Measurements from ENCODE around the gene TMEM100. TPM values are rescaled to one million over a fixed set of nuclear protein-coding genes. Genes with fewer than 3 reads are reported as not detected.

Gene TMEM100
- total RNA-seq, 4 donors from 2014 or later, result 2.5 to 12.9 (median 6.4) TPM

GRCh38 chr17:55722016-55722736 is 488 bp downstream of the TMEM100 start:
- Histone ChIP-seq H3K9me3 (no peaks in the 10 kb centered on the region), H3K36me3 (no peaks in the 10 kb centered on the region), H3K27me3 (no peaks in the 10 kb centered on the region), H3K27ac (peak overlapping the region in 2 of 3 donors; percentile 40 to 58), H3K4me3 (replicated peaks in 1 of 3) (no peak overlapping the region), H3K4me1 (peaks cover 0 to 18% of the 10 kb centered on the region in 2 donors)
- intact Hi-C loops (cut with DNase I), result loop anchor here (10.0 kb wide), 1 partner anchor 53 kb away; no protein-coding TSS in a partner anchor
- 38 to 47% methylated on average over 5 of the region's 5 CpGs for WGBS, 2 donors
- DNase-seq, result no peak
- no peak for TF ChIP-seq CTCF (IDR thresholded peaks at IDR 0.05)
- no peak for TF ChIP-seq POLR2A (IDR thresholded peaks at IDR 0.05)

- no peak for TF ChIP-seq CTCF (IDR thresholded peaks at IDR 0.05)
- no peak for TF ChIP-seq POLR2A (IDR thresholded peaks at IDR 0.05)
- H3K27me3 ChIP-seq, result no peaks in the 10 kb centered on the region
- no peak for DNase-seq
- WGBS, 2 donors, result 95 to 96% methylated on average over 6 of the region's 6 CpGs
- no peaks in the 10 kb centered on the region for H3K36me3 ChIP-seq
- H3K9me3 ChIP-seq, result no peaks in the 10 kb centered on the region
- H3K4me3 ChIP-seq (replicated peaks in 1 of 3), result no peak overlapping the region
- peaks cover 0 to 12% of the 10 kb centered on the region in 2 donors for H3K4me1 ChIP-seq
- intact Hi-C loops (cut with DNase I), result loop anchor here (10.0 kb wide), 1 partner anchor 54 kb away; no protein-coding TSS in a partner anchor
- no peak overlapping the region for H3K27ac ChIP-seq
Observed at GRCh38 chr17:55720919-55721836, 1.5 kb downstream of the TMEM100 start.

- intact Hi-C loops (cut with DNase I), result loop anchor here (5.0 kb wide), 1 partner anchor 191 kb away; no protein-coding TSS in a partner anchor
- H3K27me3 ChIP-seq, result no peaks in the 10 kb centered on the region
- TF ChIP-seq CTCF (IDR thresholded peaks at IDR 0.05), result peak; percentile 54 to 77 (median 67)
- no peak for TF ChIP-seq POLR2A (IDR thresholded peaks at IDR 0.05)
- H3K27ac ChIP-seq, result no peak overlapping the region
- H3K4me3 ChIP-seq (replicated peaks in 1 of 3), result no peak overlapping the region
- no peaks in the 10 kb centered on the region for H3K36me3 ChIP-seq
- H3K9me3 ChIP-seq, result no peaks in the 10 kb centered on the region
- peaks cover 0 to 7% of the 10 kb centered on the region in 2 donors for H3K4me1 ChIP-seq
- peak; percentile 87 to 88 for DNase-seq
- 52 to 53% methylated on average over 11 of the region's 11 CpGs for WGBS, 2 donors
Observed at GRCh38 chr17:55717898-55718735, 4.5 kb downstream of the TMEM100 start.

- WGBS, 2 donors, result 96 to 97% methylated on average over 4 of the region's 4 CpGs
- DNase-seq, result no peak
- no peak overlapping the region for H3K4me3 ChIP-seq (replicated peaks in 1 of 3)
- peaks cover 0 to 4% of the 10 kb centered on the region in 2 donors for H3K4me1 ChIP-seq
- no peaks in the 10 kb centered on the region for H3K27me3 ChIP-seq
- no peak for TF ChIP-seq CTCF (IDR thresholded peaks at IDR 0.05)
- TF ChIP-seq POLR2A (IDR thresholded peaks at IDR 0.05), result no peak
- no peaks in the 10 kb centered on the region for H3K9me3 ChIP-seq
- no peak overlapping the region for H3K27ac ChIP-seq
- intact Hi-C loops (cut with DNase I), result loop anchor here (5.0 kb wide), 1 partner anchor 190 kb away; no protein-coding TSS in a partner anchor
- H3K36me3 ChIP-seq, result no peaks in the 10 kb centered on the region
Observed at GRCh38 chr17:55717432-55717831, 5.2 kb downstream of the TMEM100 start.
